Uterus (tissue), 2 donors: Measurements from ENCODE around the gene TEX261.

ENCODE experiments used
- POLR2A ChIP-seq, 2 donors: fragments of 450-650 bp; IDR thresholded peaks; one replicate each; pipeline ENCODE4 v1.6.1; 2016; ENCODE audit warnings: antibody characterized with exemption in 2 of 2, mild to moderate bottlenecking in 1 of 2, moderate library complexity in 1 of 2
- TF ChIP-seq, protein P1 (sequence below), 4 experiments: fragments of 200-600 bp in 2 of 4; fragments of 450-650 bp in 2 of 4; sonication (generic) in 2 of 4; IDR thresholded peaks; one replicate each; pipeline ENCODE4 v1.5.1; 2016 to 2019; ENCODE audit warnings: antibody characterized with exemption in 4 of 4, mild to moderate bottlenecking in 2 of 4, moderate library complexity in 1 of 4

DNA sequence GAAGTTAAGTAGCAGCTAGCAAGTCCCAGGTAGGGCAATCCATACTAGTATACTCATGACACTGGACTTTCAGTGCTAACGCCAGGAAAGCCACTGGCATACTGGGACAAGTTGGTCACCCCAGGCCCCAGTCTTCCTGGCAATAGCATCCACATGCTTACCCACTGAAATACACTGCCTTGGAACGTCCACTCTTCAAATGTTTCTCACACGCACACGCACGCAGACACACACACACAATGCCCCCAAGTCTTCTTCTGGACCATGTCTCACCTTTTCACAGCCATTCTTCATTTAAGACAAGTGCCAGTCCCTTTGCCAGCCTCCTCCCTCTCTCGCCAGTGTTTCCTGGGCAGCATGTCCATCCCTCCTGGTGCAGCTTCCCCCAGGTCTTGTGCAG, 8.7 kb upstream of the TEX261 start:
- no peak for TF ChIP-seq POLR2A (IDR thresholded peaks at IDR 0.05)
- TF ChIP-seq, protein P1, sequence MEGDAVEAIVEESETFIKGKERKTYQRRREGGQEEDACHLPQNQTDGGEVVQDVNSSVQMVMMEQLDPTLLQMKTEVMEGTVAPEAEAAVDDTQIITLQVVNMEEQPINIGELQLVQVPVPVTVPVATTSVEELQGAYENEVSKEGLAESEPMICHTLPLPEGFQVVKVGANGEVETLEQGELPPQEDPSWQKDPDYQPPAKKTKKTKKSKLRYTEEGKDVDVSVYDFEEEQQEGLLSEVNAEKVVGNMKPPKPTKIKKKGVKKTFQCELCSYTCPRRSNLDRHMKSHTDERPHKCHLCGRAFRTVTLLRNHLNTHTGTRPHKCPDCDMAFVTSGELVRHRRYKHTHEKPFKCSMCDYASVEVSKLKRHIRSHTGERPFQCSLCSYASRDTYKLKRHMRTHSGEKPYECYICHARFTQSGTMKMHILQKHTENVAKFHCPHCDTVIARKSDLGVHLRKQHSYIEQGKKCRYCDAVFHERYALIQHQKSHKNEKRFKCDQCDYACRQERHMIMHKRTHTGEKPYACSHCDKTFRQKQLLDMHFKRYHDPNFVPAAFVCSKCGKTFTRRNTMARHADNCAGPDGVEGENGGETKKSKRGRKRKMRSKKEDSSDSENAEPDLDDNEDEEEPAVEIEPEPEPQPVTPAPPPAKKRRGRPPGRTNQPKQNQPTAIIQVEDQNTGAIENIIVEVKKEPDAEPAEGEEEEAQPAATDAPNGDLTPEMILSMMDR (IDR thresholded peaks at IDR 0.05), result no peak
